GM19324 (cell line): Measurements from ENCODE around the gene PLOD1.
"Not testable (repeated sequence)": the region's sequence is repeated elsewhere in the genome, so short reads cannot be mapped to it uniquely, and the experiment has no call there.

Experiments used
- ATAC-seq: cut with Tn5 transposase; IDR thresholded peaks from one replicate; pipeline ENCODE4 v1.9.1; 2021; ENCODE audit warnings: mild to moderate bottlenecking, moderate library complexity; ENCODE audit not compliant: unreplicated experiment, low FRiP score

Gene PLOD1

GRCh38 chr1:11912000-11912399, 22.5 kb upstream of the PLOD1 start:
- ATAC-seq, result no peak

- not testable (repeated sequence) for ATAC-seq
Measured at GRCh38 chr1:11912482-11913216, 21.9 kb upstream of the PLOD1 start.

GRCh38 chr1:11913291-11913690, 21.2 kb upstream of the PLOD1 start:
- no peak for ATAC-seq

GRCh38 chr1:11914024-11914423, 20.5 kb upstream of the PLOD1 start:
- no peak for ATAC-seq

- no peak for ATAC-seq
Measured at GRCh38 chr1:11918799-11919519, 15.6 kb upstream of the PLOD1 start.

GRCh38 chr1:11919621-11920020, 14.9 kb upstream of the PLOD1 start:
- ATAC-seq, result no peak

GRCh38 chr1:11920239-11920903, 14.1 kb upstream of the PLOD1 start:
- no peak for ATAC-seq

GRCh38 chr1:11921022-11921421, 13.5 kb upstream of the PLOD1 start:
- ATAC-seq, result no peak

- no peak for ATAC-seq
Measured at GRCh38 chr1:11923069-11923826, 11.3 kb upstream of the PLOD1 start.

GRCh38 chr1:11923827-11924113, 10.7 kb upstream of the PLOD1 start:
- ATAC-seq, result no peak

GRCh38 chr1:11924334-11925195, 10.0 kb upstream of the PLOD1 start:
- ATAC-seq, result no peak

- peak; percentile 19 for ATAC-seq
Measured at GRCh38 chr1:11925196-11925937, 9.2 kb upstream of the PLOD1 start.

GRCh38 chr1:11925938-11926292, 8.6 kb upstream of the PLOD1 start:
- peak; percentile 38 for ATAC-seq

GRCh38 chr1:11927866-11928592, 6.5 kb upstream of the PLOD1 start:
- ATAC-seq, result no peak

- ATAC-seq, result no peak
Measured at GRCh38 chr1:11929849-11930248, 4.7 kb upstream of the PLOD1 start.

GRCh38 chr1:11930571-11931445, 3.7 kb upstream of the PLOD1 start:
- no peak for ATAC-seq

GRCh38 chr1:11931845-11932244, 2.7 kb upstream of the PLOD1 start:
- no peak for ATAC-seq

- no peak for ATAC-seq
Measured at GRCh38 chr1:11935057-11935412, 518 bp downstream of the PLOD1 start.
